HG03196 (cell line): ENCODE data around the gene CFAP46.
"Not testable (repeated sequence)": the region's sequence is repeated elsewhere in the genome, so short reads cannot be mapped to it uniquely, and the experiment has no call there.

Experiments used
- ATAC-seq: cut with Tn5 transposase; IDR thresholded peaks from one replicate; pipeline ENCODE4 v1.9.1; 2021; ENCODE audit not compliant: unreplicated experiment

CFAP46 gene

GRCh38 chr10:132810807-132811700 lies 131.3 kb downstream of the CFAP46 start:
- no peak for ATAC-seq

DNA sequence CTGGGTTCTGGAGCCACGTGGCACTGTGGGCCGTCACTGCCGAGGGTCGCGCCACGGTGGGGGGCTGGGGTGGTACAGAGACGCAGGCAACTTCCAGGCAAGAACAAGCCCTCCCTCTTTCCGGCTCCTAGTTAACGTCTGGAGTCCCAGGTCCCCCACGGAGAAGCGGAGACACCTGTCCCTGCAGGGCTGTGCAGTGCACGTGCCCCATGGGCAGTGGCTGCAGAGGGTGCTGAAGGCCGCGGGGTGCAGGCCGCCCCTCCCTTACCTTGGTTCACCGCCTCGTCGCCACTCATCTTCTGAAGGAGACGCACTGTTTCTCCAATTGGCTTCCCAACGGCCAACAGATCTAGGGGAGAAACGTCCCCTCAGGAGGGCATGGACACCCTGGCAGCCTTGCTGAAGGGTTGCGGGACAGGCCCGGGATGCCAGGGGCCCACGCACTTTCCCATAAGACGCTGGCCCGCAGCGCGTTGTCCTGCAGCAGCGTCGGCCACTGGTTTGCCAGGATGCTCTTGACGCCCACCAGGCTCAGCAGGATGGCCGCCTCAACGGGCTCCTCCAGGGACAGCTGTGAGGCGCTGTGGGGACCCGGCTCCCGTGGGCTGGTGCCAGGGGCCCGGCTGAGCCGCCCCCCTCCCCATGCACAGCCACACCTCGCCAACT lies 132.1 kb downstream of the CFAP46 start:
- ATAC-seq: no peak

DNA sequence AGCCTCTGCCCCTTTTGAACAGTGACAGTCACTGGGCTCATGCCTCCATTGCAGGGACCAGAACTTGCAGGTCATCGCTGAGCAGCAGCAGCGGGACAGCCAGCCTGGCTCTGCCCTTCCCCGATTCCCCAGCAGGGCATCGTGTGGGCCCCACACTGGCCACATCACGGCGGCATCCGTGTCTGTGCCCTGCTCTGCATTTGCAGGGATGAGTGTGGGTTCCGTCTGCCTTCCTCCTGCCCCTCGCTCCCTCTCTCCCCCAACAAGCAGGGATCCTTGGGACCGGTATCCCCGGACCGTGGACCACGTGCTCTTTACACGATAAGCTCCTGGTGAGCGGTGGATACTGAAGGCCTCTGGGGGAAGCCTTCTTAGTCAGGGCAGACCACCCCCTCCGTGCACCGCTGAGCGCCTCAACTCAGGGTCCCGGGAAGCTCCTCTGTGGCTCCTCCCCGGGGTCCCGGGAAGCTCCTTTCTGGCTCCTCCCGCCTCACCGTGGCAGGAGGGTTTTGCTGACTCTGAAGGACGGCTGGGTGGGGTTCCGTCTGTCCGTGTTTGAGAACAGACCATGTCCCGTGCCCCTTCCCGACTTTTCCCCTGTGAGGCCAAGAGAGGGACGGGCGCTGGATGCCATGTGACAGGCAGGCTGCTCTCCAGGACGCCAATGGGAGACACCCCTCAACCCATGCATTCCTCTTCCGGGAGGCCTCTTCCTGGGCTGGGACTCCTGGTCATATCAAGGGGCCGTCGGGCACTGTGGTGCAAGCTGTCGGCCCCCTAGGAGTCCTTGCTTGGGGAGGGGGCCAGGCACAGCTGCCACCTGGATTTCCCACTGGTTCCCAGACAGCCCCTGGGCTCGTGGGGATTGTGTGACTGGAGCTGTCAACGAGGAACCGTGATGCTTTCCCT lies 132.9 kb downstream of the CFAP46 start:
- no peak for ATAC-seq

DNA sequence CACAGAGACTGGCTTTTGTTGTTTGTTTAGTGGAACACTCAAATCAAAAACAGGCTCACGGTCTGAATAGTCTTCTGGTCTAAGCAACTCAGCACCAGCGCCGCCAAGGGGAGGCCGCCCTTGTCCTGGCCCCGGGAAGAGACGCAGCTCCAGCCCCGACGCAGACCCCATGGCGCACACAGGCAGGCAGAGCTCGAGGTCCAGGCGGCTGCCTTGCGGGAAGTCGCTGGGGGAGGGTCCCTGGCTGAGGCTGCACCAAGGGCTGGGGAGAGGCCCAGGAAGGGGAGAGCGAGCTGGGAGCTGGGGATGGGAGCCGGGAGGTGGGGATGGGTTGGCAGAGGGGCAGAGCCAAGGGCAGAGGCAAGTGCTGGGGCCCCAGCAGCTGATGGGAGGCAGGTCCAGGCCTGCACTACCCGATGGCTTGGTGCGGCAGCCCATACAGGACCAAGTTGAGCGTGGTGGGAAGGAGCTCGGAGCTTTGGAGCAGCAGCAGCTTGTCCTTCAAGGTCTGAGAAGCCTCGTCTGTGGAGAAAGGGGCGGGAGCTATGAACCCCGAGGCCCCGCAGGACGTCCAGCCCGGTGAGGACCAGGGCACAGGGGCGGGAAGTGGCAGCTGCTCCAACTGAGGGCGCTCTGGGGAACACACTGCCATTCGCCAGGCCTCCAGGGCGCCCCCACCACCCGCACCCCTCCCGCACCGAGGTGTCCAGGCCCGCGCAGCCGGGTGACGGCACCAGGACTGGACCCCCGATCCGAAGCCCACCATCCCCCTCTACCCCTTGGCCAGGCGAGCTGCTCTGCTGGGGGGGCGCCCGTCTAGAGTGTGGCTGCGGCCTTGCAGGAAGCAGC lies 133.8 kb downstream of the CFAP46 start:
- ATAC-seq: no peak

GRCh38 chr10:132807621-132808049 lies 134.7 kb downstream of the CFAP46 start:
- ATAC-seq: no peak

DNA sequence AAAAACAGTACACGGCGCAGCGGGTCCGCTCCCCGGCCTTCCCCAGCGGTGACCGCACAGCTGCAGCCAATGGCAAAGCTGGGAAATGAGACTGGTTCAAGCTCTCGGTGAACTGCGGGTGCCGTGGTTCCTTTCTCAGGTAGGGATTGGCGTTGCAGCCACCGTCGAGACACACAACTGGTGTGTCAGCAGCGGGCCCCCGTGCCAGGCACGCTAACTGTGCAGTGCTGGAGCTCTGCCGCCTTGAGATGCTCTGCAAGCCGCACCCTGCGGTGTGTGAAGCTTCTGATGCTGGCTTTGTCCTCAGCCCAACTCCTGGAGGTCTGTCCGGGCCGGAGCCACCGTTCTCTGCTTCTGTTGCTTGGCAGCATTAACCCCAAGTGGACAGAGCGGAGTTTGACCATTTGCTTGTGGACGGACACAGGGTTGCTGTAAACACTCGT lies 135.8 kb downstream of the CFAP46 start:
- ATAC-seq: no peak

DNA sequence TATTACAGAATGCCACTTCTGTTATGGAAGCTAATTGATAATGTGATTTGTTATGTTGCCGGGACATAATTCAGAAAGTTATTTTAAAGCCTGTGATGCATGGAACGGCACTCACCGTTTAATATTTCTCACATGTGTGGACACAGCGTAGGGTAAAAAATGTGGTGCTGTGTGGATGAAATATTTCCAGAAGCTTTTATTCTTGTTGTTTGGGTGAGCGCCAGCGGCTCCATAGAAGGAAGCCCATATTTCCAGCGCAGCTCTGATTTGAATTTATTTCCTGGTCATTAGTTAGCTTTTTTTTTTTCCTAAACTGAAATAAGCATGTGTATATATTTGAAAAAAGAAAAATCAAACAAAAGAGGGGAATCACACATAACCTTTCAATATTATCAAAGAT lies 136.3 kb downstream of the CFAP46 start:
- ATAC-seq: no peak

DNA sequence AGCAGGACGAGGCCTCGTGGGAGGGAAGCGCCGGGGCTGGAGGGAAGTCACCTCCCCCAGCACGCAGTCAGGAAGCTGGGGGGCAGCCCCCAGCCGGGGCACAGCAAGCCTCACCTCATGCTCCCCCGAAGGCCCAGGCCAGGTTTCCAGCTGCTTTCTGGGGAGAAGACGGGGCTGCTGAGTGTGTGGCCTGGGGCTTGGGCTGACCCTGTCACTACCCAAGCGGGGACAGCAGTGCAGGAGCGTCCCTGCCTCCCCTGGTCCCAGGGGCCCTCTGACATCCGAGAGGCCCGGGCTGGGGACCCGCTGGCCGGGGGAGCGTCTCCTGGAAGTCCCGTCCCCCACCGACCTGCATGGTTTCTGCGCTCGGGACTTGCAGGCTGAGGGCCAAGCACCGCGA lies 136.8 kb downstream of the CFAP46 start:
- ATAC-seq: no peak

DNA sequence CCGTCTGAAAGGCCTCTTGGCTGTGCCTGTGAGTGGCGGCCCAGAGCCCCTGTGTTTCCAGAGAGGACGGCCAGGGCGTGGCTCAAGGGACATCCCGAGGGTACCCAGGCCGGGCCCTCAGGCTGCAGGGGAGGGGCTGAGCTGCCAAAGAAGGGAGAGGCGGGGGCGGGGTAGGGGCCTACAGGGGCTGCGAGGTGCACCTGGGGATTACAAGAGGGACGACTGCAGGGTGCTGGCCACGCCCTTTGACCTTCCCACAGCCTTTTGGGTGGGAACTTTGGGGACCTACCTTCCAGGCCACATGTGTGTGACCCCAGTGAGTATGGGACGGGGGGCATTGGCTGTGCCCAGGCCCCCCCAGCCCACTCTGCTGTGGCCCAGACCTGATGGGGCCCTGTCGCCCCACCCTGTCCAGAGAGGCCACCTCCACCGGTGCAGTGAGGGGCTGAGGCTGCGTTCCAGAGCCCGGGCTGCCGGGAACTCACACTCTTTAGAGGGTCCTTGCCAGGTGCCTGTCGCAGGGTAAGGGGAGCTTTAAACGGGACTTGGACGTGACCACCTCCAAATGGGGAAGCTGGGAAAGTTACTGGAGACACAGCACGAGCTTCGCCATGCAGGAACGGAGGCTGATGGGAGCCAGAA lies 137.5 kb downstream of the CFAP46 start:
- ATAC-seq: no peak

DNA sequence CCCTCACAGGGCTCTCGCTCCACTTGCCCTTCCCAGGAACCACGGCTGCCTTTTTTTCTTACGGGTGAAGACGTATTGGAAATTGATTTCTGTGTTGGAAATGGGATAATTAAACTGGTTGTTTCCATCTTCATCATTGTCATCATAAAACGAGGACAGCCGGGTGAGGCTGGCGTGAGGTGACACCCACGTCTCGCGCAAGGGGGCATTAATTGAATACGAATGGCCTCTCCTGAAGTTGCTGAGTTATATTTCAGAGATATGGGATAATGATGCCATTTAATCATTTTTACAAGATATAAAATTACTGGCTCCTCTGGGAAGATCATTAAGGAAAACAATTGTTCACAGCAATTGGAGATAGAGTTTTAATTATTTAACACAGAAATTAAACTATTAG lies 138.1 kb downstream of the CFAP46 start:
- no peak for ATAC-seq

- no peak for ATAC-seq
Measured at GRCh38 chr10:132803416-132804210, 138.8 kb downstream of the CFAP46 start.

GRCh38 chr10:132802694-132803320 lies 139.6 kb downstream of the CFAP46 start:
- ATAC-seq: no peak

DNA sequence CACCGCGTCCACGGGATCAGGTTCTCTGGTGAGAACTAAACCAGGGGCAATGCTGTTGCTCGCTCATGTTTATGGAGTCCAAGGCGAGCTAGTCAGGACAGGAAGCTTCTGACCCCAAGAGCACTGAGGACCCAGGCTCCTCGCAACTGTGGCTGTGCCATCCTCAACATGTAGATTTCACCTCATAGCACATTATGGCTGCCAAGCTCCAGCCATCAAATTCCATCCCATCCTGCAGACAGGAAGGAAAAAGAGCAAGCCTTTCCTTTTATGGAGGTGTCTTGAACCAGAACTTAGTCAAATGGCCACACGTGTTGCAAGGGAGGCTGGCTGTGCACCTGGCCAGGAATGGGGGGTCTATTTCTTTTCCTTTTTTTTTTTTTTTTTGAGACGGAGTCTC lies 140.3 kb downstream of the CFAP46 start:
- no peak for ATAC-seq

- ATAC-seq: no peak
Measured at GRCh38 chr10:132799865-132800264, 142.5 kb downstream of the CFAP46 start.

DNA sequence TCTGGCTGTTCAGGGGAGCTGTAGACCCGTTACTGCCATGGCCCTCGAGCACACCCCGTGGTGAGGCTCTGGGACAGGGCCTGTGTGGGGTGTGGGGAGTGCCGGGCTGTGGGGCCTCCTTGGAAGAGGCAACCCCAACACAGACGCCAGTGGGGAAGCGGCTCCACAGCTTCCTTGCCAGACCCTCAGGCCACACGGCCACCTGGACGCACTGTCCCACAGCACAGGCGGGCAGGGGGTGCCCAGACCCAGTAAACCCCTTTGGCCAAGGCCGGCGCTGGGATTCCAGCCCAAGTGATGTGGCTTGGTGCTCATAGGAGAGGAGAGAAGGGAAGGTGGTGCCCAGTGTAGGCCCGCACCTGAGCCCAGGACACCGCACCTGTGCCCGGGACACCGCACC lies 143.5 kb downstream of the CFAP46 start:
- ATAC-seq: no peak

DNA sequence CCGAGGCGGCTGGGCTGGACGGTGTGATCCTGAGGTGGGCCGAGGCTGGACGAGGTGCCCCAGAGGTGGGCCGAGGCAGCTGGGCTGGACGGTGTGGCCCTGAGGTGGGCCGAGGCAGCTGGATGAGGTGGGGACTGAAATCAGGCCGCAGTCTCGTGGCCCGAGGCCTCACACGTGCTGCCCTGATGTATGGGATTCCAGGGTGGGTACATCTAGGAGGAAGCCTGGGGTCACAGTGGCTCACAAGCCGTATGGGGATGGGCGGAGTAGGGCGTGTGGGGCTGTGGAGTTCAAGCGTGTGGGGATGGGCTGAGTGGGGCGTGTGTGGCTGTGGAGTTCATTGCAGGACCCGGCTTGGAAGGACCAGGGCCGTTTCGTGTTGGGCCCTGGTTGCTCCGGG lies 144.0 kb downstream of the CFAP46 start:
- ATAC-seq: no peak

GRCh38 chr10:132797986-132798385 lies 144.4 kb downstream of the CFAP46 start:
- ATAC-seq: not testable (repeated sequence)

DNA sequence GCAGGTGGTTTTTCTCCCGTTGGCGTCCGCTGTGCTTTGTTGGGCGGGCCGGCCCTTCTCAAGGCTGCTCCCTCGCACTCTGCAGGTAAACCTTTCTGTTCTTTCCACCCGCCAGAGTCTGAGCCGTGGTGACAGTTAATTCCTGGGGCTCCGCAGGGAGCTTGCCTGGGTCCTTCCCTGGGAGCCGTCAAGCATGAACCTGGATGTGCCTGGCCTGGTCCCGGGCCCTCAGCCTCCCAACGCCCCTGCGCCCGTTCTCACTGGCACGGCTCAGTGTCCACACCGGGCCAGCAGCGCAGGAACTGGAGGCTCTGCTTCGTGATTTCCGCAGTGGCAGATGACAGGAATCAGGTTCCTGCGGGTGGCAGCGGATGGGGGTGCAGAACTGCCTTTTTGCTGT lies 145.5 kb downstream of the CFAP46 start:
- no peak for ATAC-seq
